Panc1 (cell line): ENCODE data around the gene TCOF1.

Source experiments
- POLR2AphosphoS5 ChIP-seq: IDR thresholded peaks from 2 replicates; pipeline ENCODE4 v1.6.1; 2012; ENCODE audit warnings: mild to moderate bottlenecking, low read depth, low read length, moderate library complexity
- SIN3A ChIP-seq: IDR thresholded peaks from 2 replicates; pipeline ENCODE4 v1.6.1; 2012; ENCODE audit warnings: low read depth, mild to moderate bottlenecking, low read length, moderate library complexity, borderline replicate concordance; ENCODE audit not compliant: insufficient read depth
- TF ChIP-seq, protein P1 (sequence below): fragments of 450-650 bp; IDR thresholded peaks from 2 replicates; pipeline ENCODE4 v1.5.1; 2017; ENCODE audit warnings: mild to moderate bottlenecking
- TF ChIP-seq, protein P2 (sequence below), 2 experiments: IDR thresholded peaks; 2 replicates each; pipeline ENCODE4 v1.6.1; 2011 to 2012; ENCODE audit warnings: low read depth in 2 of 2, control low read depth in 1 of 2, low read length in 1 of 2, mild to moderate bottlenecking in 1 of 2, moderate library complexity in 1 of 2; ENCODE audit not compliant: insufficient read depth in 1 of 2

DNA sequence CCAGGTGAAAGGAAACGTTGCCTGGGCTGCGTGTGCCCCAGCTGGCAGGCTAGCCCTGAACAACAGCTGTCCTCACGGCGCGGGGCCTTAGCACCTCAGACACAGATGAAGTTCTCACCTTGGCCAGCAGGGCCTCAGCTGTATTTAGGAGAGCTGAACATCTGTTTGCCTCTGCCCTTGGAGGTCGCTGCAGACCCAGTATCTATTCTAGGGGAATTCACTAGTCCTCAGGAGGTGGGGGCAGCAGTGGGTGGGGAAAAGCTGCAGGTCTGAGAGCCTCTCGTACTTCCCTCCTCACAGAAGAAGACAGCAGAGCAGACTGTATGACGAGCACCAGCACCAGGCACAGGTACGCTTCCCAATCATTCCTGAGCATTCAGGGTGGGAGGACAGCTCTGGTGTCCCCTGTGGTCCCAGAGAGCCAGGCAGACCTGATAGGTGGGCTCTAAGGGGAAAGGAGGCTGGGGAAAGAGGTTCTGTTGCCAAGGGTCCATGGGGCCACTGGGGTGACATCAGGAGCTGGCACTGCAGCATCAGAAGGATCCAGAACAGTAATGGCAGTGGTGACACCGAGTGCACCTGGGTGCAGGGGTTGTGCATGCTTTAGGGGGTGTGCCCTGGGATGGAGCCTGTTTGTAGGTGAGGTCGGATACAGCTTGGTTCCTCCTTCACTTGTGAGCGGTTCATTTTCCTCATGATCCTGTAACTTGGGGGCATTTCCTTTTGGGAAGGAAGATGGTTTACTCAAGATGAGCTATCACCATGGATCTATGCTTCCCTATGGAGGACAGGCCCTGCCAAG is 41.4 kb downstream of the TCOF1 start:
- TF ChIP-seq, protein P1, sequence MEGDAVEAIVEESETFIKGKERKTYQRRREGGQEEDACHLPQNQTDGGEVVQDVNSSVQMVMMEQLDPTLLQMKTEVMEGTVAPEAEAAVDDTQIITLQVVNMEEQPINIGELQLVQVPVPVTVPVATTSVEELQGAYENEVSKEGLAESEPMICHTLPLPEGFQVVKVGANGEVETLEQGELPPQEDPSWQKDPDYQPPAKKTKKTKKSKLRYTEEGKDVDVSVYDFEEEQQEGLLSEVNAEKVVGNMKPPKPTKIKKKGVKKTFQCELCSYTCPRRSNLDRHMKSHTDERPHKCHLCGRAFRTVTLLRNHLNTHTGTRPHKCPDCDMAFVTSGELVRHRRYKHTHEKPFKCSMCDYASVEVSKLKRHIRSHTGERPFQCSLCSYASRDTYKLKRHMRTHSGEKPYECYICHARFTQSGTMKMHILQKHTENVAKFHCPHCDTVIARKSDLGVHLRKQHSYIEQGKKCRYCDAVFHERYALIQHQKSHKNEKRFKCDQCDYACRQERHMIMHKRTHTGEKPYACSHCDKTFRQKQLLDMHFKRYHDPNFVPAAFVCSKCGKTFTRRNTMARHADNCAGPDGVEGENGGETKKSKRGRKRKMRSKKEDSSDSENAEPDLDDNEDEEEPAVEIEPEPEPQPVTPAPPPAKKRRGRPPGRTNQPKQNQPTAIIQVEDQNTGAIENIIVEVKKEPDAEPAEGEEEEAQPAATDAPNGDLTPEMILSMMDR: no peak
- no peak for TF ChIP-seq POLR2AphosphoS5
- TF ChIP-seq SIN3A: no peak
- TF ChIP-seq, protein P2, sequence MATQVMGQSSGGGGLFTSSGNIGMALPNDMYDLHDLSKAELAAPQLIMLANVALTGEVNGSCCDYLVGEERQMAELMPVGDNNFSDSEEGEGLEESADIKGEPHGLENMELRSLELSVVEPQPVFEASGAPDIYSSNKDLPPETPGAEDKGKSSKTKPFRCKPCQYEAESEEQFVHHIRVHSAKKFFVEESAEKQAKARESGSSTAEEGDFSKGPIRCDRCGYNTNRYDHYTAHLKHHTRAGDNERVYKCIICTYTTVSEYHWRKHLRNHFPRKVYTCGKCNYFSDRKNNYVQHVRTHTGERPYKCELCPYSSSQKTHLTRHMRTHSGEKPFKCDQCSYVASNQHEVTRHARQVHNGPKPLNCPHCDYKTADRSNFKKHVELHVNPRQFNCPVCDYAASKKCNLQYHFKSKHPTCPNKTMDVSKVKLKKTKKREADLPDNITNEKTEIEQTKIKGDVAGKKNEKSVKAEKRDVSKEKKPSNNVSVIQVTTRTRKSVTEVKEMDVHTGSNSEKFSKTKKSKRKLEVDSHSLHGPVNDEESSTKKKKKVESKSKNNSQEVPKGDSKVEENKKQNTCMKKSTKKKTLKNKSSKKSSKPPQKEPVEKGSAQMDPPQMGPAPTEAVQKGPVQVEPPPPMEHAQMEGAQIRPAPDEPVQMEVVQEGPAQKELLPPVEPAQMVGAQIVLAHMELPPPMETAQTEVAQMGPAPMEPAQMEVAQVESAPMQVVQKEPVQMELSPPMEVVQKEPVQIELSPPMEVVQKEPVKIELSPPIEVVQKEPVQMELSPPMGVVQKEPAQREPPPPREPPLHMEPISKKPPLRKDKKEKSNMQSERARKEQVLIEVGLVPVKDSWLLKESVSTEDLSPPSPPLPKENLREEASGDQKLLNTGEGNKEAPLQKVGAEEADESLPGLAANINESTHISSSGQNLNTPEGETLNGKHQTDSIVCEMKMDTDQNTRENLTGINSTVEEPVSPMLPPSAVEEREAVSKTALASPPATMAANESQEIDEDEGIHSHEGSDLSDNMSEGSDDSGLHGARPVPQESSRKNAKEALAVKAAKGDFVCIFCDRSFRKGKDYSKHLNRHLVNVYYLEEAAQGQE (IDR thresholded peaks at IDR 0.05; ENCODE audit: insufficient read depth in 1 of 2, low read depth in 2 of 2, low read length in 1 of 2): no peak
